Memory B cell (primary cell): Measurements from ENCODE around the gene MRPS7.

ENCODE experiments used
- ATAC-seq: fragments of 150-1000 bp; cut with Tn5 transposase; 2 replicates; pipeline ENCODE4 v1.10.0; 2021; ENCODE audit warnings: low read depth, mild to moderate bottlenecking, moderate library complexity
- DNase-seq, 2 donors: peaks; one replicate each; pipeline ENCODE4 v3.0.0; 2022; ENCODE audit warnings: low spot score in 2 of 2
- H3K27ac Mint-ChIP-seq: one replicate; pipeline ENCODE4 v1.8.0; 2022; ENCODE audit warnings: mild to moderate bottlenecking, moderate library complexity, mixed read lengths
- H3K27me3 Mint-ChIP-seq: one replicate; pipeline ENCODE4 v1.8.0; 2022; ENCODE audit warnings: mixed read lengths
- H3K36me3 Mint-ChIP-seq: one replicate; pipeline ENCODE4 v1.8.0; 2022; ENCODE audit warnings: mild to moderate bottlenecking, mixed read lengths
- H3K4me1 Mint-ChIP-seq: one replicate; pipeline ENCODE4 v1.8.0; 2022; ENCODE audit warnings: mixed read lengths
- H3K4me3 Mint-ChIP-seq: one replicate; pipeline ENCODE4 v1.8.0; 2022; ENCODE audit warnings: mild to moderate bottlenecking, moderate library complexity, mixed read lengths
- H3K9me3 Mint-ChIP-seq: one replicate; pipeline ENCODE4 v1.8.0; 2022; ENCODE audit warnings: mixed read lengths

MRPS7 gene

GRCh38 chr17:75261336-75262111, at the start of gene MRPS7, which contains the start of gene GGA3:
Gene MRPS7, plus strand, starts transcription at chr17:75261879. Its CDS starts 22 bp downstream, at chr17:75261901.
Gene GGA3, minus strand, starts transcription at chr17:75261606. Its CDS starts 19 bp downstream, at chr17:75261587.
- ATAC-seq, result peak; percentile 93
- peaks cover 4% of the 10 kb centered on the region for H3K36me3 Mint-ChIP-seq
- peak; percentile 96 to 99 for DNase-seq
- H3K9me3 Mint-ChIP-seq, result no peaks in the 10 kb centered on the region
- H3K27ac Mint-ChIP-seq, result peak within 1 kb of the TSS; percentile 100
- no peaks in the 10 kb centered on the region for H3K27me3 Mint-ChIP-seq
- H3K4me1 Mint-ChIP-seq, result peaks cover 33% of the 10 kb centered on the region
- peak within 1 kb of the TSS; percentile 94 for H3K4me3 Mint-ChIP-seq

GRCh38 chr17:75218131-75218530, 43.5 kb upstream of the MRPS7 start:
- Mint-ChIP-seq H3K36me3 (peaks cover 31% of the 10 kb centered on the region), H3K27ac (no peak overlapping the region), H3K4me3 (no peak overlapping the region), H3K27me3 (no peaks in the 10 kb centered on the region), H3K9me3 (no peaks in the 10 kb centered on the region), H3K4me1 (peaks cover 2% of the 10 kb centered on the region)
- ATAC-seq, result no peak
- no peak for DNase-seq

GRCh38 chr17:75219815-75220214, 41.9 kb upstream of the MRPS7 start:
- Mint-ChIP-seq H3K4me3 (no peak overlapping the region), H3K36me3 (peaks cover 30% of the 10 kb centered on the region), H3K9me3 (no peaks in the 10 kb centered on the region), H3K27ac (no peak overlapping the region), H3K27me3 (no peaks in the 10 kb centered on the region), H3K4me1 (peaks cover 2% of the 10 kb centered on the region)
- ATAC-seq (no peak), DNase-seq (no peak)

GRCh38 chr17:75225016-75225415, 36.7 kb upstream of the MRPS7 start:
- peaks cover 11% of the 10 kb centered on the region for H3K36me3 Mint-ChIP-seq
- no peaks in the 10 kb centered on the region for H3K4me1 Mint-ChIP-seq

GRCh38 chr17:75227729-75228128, 34.0 kb upstream of the MRPS7 start:
- no peak overlapping the region for H3K4me3 Mint-ChIP-seq
- no peak overlapping the region for H3K27ac Mint-ChIP-seq
- H3K27me3 Mint-ChIP-seq, result no peaks in the 10 kb centered on the region
- H3K36me3 Mint-ChIP-seq, result peaks cover 12% of the 10 kb centered on the region
- H3K9me3 Mint-ChIP-seq, result no peaks in the 10 kb centered on the region
- no peaks in the 10 kb centered on the region for H3K4me1 Mint-ChIP-seq
- ATAC-seq, result no peak
- no peak for DNase-seq

More at GRCh38 chr17:75225016-75225415, 36.7 kb upstream of the MRPS7 start:
- ATAC-seq (no peak), DNase-seq (no peak)
- Mint-ChIP-seq H3K9me3 (no peaks in the 10 kb centered on the region), H3K4me3 (no peak overlapping the region), H3K27ac (no peak overlapping the region), H3K27me3 (no peaks in the 10 kb centered on the region)

- Mint-ChIP-seq H3K27me3 (no peaks in the 10 kb centered on the region), H3K36me3 (peaks cover 14% of the 10 kb centered on the region), H3K4me1 (no peaks in the 10 kb centered on the region), H3K9me3 (no peaks in the 10 kb centered on the region), H3K27ac (peak overlapping the region; percentile 14), H3K4me3 (no peak overlapping the region)
- DNase-seq, result no peak
- no peak for ATAC-seq
Observed at GRCh38 chr17:75228305-75228704, 33.4 kb upstream of the MRPS7 start.

GRCh38 chr17:75228847-75229246, 32.8 kb upstream of the MRPS7 start:
- no peaks in the 10 kb centered on the region for H3K27me3 Mint-ChIP-seq
- no peak overlapping the region for H3K4me3 Mint-ChIP-seq
- H3K4me1 Mint-ChIP-seq, result no peaks in the 10 kb centered on the region
- peak overlapping the region; percentile 14 for H3K27ac Mint-ChIP-seq
- H3K9me3 Mint-ChIP-seq, result no peaks in the 10 kb centered on the region
- no peak for DNase-seq
- peaks cover 14% of the 10 kb centered on the region for H3K36me3 Mint-ChIP-seq
- no peak for ATAC-seq

GRCh38 chr17:75231071-75231470, 30.6 kb upstream of the MRPS7 start:
- Mint-ChIP-seq H3K27ac (peak overlapping the region; percentile 8), H3K9me3 (no peaks in the 10 kb centered on the region), H3K4me1 (no peaks in the 10 kb centered on the region), H3K27me3 (no peaks in the 10 kb centered on the region), H3K4me3 (no peak overlapping the region), H3K36me3 (peaks cover 23% of the 10 kb centered on the region)
- ATAC-seq, result no peak
- no peak for DNase-seq

GRCh38 chr17:75231741-75232464, 29.8 kb upstream of the MRPS7 start:
- Mint-ChIP-seq H3K27ac (no peak overlapping the region), H3K9me3 (no peaks in the 10 kb centered on the region), H3K4me3 (no peak overlapping the region), H3K4me1 (no peaks in the 10 kb centered on the region), H3K27me3 (no peaks in the 10 kb centered on the region), H3K36me3 (peaks cover 26% of the 10 kb centered on the region)
- ATAC-seq (no peak), DNase-seq (no peak)

GRCh38 chr17:75232786-75233185, 28.9 kb upstream of the MRPS7 start:
- Mint-ChIP-seq H3K36me3 (peaks cover 27% of the 10 kb centered on the region), H3K27ac (no peak overlapping the region), H3K9me3 (no peaks in the 10 kb centered on the region), H3K4me1 (no peaks in the 10 kb centered on the region), H3K4me3 (no peak overlapping the region), H3K27me3 (no peaks in the 10 kb centered on the region)
- ATAC-seq, result no peak
- DNase-seq, result no peak

- H3K9me3 Mint-ChIP-seq, result no peaks in the 10 kb centered on the region
- peaks cover 19% of the 10 kb centered on the region for H3K4me1 Mint-ChIP-seq
- DNase-seq (no peak), ATAC-seq (no peak)
- H3K27ac Mint-ChIP-seq, result no peak overlapping the region
- no peaks in the 10 kb centered on the region for H3K27me3 Mint-ChIP-seq
- H3K4me3 Mint-ChIP-seq, result no peak overlapping the region
- H3K36me3 Mint-ChIP-seq, result peaks cover 36% of the 10 kb centered on the region
Observed at GRCh38 chr17:75237100-75238014, 24.3 kb upstream of the MRPS7 start.

- Mint-ChIP-seq H3K27ac (no peak overlapping the region), H3K27me3 (no peaks in the 10 kb centered on the region), H3K36me3 (peaks cover 30% of the 10 kb centered on the region), H3K4me3 (no peak overlapping the region), H3K9me3 (no peaks in the 10 kb centered on the region), H3K4me1 (peaks cover 25% of the 10 kb centered on the region)
- no peak for DNase-seq
- ATAC-seq, result no peak
Observed at GRCh38 chr17:75238020-75238580, 23.6 kb upstream of the MRPS7 start.

GRCh38 chr17:75238684-75239191, 22.9 kb upstream of the MRPS7 start:
- Mint-ChIP-seq H3K27me3 (no peaks in the 10 kb centered on the region), H3K36me3 (peaks cover 31% of the 10 kb centered on the region), H3K9me3 (no peaks in the 10 kb centered on the region), H3K4me3 (no peak overlapping the region), H3K27ac (peak overlapping the region; percentile 86), H3K4me1 (peaks cover 30% of the 10 kb centered on the region)
- peak; percentile 24 for ATAC-seq
- peak; percentile 49 to 54 for DNase-seq
